DMS153 treated with DMSO at 0.1 percent for 48 hours (cell line): Measurements from ENCODE around the gene MRC2.
"Not testable (repeated sequence)": the region's sequence is repeated elsewhere in the genome, so short reads cannot be mapped to it uniquely, and the experiment has no call there.

Experiments used
- DNase-seq: peaks from one replicate; lab custom pipeline; 2025; ENCODE audit not compliant: unreplicated experiment; lab: John Stamatoyannopoulos, UW

The MRC2 gene

DNA sequence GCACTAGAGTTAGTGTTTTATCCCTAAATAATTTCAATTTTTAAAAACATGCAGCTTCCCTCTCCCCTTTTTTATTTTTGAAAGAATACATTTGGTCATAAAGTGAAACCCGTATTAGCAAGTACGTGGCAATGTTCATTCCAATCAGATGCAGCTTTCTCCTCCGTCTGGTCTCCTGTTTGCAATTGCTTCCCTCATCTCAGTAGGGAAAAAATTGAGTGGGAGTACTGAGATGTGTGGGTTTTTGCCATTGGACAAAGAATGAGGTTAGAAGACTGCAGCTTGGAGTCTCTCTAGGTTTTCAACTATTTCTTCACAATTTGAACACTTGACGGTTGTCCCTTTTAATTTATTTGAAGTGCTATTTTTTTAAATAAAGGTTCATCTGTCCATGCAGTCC, 14.4 kb upstream of the MRC2 start:
- DNase-seq = not testable (repeated sequence)

DNA sequence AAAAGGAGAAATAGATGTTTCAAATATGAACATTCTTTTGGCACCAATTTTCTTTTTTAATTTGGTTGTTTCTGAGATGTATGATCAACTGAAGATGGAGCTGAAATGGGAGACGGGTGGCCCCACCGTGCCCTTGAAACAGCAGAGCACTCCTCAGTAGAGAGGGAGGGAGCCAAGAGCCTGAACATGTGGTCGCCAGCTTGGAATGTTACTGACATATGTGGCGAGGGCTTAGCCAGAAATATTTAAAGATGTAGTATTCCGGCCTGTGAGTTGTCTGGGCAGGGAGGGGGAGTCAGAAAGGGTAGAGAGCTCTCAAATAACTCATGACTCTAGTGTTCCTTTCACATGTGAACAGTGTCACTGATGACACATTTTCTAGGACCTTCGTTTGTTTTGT, 13.3 kb upstream of the MRC2 start:
- no peak for DNase-seq

DNA sequence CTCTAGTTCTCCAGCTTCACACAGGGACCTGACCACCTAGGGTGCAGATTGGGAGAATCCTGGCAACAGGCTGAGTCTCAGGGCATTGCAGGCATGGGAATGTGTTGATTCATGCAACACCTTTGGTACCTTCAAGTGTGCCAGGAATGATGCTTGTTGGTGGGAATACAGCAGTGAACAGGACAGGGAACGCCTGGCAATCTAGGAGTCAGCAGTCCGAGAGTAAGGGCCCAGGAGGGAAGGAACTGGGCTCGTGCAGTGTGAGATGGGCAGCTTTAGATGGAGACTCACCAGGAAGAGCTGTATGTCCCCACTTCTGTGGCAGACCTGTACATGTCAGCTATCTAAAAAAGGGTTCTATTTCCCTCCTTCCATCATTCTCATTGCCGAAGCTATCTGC, 12.0 kb upstream of the MRC2 start:
- DNase-seq = no peak

DNA sequence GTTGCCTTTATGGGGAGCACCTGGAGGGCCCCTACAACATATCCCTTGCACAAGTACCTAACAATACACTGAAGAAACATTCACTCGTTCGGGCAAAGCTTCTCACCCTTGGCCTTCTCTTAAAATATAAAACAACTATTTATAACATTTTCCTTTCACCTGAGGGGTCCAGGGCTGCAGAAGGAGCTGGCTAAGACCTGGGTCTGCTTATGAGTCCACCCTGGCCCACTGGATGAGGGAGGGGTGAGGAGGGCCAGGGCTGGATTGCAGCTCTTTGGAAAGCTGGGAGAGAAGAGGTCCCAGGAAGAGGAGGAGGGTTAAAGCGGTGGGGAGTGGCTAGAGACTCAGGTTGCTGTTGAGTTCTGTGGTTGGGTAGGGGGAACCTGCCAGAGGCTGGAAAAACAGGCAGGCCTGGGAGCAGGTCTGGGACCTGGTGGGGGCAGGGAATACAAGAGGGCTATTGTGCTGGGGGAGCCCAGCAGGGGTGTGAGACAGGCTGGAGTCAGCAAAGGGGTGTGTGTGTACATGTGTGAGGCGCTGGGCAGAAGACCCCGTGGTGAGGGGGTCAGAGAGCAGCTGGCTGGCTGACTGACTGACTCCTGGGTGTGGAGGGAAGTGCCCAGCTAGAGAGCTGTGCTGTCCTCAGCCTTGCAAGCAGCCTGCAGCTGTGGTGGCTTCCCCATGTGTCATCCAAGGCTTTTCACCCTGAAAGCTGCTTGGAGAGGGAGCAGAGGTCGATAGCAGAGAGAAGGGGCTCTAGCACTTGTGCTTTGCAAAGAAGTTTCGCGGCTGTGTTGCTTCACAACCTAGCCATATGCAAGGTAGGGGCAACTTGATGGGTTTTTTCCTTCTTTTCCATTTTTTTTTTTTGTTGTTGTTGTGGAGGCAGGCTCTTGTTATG, 10.2 kb upstream of the MRC2 start:
- DNase-seq = no peak

DNA sequence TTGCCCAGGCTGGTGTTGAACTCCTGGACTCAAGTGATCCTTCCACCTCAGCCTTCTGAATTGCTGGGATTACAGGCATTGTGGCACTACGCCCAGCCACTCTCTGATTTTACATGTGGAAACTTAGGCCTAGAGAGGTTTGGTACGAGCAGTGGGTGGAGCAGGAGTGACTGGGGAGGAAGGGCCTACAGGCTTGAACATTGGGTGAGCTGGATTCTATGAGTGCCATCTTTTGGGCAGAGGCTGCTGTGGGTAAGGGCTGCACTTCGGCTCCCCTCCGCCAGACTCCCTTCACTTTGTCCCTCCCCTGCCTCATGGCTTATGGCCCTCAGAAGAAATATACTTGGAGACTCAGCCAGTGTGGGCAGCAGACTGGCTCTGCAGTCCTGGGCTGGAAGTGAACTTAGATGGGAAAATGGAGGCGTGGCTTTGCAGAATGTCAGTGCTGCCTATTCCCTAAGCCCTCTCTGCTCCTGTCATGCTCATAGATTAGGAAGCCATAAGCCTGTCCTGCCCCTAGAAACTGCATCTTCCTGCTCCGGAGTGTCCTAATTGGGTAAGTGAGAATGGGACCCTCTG, 9.5 kb upstream of the MRC2 start:
- no peak for DNase-seq

DNA sequence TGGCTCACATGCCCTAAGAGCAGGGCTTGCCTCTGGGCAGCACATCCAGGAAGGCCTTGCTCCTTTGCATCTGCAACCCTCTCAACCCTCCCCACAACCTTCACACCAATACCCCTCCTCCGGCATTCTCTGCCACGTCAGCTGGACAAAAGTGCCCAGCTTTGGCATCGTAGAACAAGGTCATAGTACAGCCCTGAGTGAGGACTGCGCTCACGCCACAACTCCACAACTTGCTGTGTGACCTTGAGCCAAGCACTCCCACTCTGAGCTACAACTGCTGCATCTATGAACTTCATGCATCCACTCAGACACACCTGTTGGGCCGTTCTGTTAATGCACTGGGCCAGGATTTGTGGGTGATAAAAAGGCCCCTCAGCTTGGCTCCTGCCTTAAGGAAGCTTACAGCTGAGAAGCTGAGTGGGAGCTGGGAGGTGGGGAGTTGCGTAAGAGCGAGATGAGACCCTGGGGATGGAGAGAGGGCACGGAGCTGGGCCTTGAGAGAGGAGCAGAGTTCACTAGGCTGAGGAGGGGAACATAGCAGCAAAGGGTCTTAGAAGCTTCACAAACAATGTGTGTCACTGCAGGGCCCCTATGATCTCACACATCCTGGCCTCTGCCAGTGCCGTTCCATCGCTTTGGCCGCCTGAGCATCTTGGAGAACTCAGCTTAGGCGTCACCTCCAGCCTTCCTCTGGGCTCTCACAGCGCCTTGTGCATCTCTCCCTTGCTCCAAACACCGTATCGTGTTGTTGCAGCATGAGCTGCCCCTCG, 8.6 kb upstream of the MRC2 start:
- DNase-seq = no peak

DNA sequence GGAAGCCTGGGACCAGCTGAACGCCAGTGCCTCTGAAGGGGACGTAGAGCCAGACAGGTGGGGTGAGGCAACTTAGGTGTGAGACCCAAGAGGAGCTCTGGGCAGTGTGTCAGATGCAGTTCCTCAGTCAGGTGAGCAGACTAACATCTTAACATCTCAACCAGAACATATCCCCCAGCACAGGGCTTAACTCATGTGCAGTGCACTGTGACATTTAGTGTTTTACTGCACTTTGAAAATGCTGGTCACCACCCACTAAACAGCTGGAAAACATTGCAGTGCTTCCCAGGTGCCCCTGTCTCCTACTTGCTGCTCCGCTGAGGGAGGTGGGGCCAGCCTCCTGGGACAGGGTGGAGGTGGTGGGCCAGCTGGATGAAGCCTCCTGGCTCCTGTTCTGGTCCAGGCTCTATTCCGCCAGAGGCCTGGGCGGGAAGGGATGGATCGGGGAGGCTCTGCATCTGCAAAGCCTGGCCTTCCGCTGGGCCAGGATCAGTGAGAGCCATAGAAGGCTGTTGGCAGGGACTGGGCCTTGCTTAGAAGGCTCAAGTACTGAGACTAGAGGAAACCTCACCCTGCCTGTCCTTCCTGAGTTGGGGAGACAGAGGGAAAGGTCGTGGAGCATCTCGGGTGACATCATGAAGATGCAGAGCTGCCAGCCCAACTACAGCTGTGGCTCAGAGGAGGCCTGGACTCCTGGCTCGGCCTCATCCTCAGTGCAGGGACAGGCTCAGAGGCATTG, 7.9 kb upstream of the MRC2 start:
- no peak for DNase-seq

DNA sequence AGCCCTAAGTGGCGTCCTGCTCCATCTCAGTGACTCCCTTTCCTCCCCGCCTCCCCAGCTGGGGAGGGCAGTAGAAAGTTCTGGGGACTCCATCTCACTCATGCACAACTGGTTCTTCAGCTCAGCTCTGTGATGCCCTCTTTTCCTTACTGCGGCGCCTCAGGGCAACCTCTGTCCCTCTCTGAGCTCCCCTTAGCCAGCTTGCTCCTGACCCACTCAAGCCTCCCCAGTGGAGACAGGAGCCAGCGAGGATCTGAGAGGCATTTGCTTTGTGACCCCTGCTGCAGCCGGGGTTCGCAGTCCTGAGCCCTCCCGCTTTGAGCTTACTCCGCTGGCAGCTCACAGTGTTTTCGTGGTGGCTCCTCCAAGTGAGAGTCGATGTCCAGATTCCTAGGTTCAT, 6.2 kb upstream of the MRC2 start:
- no peak for DNase-seq

DNA sequence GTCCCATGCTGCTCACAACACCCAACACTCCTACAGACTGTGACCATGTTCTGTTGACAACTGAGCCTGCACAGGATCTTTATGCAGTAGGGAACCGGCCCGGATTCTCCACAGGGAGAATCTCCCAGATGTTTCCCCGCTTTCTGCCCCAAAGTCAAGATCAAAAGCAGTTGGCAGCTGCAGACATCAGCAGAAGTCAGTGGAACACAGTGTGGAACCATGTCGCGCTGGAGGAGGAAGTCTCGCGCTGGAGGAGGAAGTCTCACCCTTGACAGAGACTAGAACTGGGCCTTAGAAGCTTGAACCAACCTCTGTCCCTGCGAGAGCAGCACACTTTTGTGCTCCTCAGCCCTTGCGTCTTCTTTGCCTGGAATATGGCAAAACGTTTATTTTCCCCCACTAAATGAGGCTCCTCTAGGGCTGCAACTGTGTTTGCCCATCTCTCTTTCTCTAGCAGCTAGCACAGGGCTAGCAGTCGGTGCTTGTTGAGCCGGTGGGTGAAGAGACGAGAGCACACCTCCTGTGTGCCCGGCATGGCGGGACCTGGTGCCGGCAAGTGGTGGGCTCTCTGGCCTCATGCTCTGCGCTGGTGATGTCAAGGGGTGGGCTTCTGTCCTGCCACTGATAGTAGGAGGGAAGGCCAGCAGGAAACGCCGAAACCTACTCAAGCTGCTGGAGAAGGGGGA, 2.1 kb upstream of the MRC2 start:
- DNase-seq = no peak

DNA sequence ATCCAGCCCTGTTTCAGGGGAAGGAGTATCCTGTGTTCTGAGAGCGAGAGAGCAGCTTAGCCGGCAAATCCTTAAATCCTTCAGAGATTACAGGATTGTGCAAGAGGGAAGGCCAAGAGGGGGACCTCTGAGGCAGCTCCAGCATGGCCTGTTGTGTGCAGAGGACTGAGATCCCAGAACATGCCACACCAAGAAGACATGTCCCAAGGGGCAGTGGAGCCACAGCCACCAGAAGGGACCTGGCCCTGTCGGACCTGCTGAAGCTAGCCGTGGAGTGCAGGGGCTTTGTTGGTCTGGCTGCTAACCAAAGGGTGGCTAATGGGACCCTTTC, 1.6 kb upstream of the MRC2 start:
- no peak for DNase-seq

DNA sequence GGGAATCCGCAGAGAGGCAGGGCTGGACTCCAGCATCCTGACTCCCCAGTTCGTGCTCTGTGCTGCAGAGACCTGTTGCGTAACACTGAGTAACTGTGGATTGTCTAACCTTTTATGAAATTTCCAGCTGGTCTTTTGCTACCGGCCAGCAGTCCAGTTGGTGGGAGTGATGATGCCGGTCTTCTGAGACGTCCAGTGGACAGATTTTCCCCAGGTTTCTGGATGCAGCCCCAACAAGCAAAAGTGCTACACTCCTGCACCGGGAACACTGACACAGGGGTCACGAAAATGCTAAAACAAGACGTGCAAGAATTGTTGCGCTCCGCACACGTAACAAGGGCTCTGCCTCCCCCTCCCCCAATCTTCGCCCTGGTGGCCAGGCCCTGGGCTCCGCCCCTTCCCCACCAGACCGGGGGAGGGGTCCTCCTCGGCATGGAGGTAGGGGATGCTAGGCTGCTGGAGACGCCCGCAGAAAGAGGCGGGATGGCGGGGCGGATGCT, 701 bp upstream of the MRC2 start:
- DNase-seq = no peak

DNA sequence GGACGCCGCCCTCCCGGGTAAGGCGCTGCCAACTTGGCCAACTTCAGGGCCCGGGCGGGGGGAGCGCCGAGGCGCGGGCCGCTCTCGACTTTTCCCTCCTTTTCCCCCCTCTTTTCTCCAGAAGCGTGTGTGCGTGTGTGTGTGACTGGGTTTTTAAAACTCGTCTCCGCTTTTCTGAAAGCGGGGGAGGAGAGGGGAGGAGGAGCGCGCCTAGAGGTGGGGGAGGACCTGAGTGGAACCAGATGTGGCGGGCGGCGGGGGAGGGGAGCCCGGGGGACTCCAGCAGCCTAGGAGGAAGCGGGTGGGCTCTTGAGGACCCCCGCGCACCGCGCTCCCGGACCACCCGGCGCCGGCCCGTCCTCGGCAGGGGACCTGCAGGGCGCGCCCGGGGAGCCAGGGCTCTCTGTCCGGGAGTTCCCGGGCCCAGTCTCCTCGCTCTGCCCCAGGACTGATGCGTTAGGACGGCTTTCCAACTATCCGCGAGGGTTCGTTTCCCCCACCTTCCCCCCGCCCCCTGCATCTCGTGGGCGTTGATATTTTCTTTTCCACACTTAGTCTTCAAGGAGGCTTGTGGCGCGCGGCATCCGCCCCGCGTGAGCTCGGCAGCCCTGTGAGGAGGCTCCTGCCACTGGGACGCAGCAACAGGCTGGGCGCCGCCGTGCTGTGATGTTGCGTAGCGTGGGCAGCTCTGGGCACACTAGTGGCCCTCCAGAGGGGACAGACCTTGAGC, 599 bp downstream of the MRC2 start:
- no peak for DNase-seq

DNA sequence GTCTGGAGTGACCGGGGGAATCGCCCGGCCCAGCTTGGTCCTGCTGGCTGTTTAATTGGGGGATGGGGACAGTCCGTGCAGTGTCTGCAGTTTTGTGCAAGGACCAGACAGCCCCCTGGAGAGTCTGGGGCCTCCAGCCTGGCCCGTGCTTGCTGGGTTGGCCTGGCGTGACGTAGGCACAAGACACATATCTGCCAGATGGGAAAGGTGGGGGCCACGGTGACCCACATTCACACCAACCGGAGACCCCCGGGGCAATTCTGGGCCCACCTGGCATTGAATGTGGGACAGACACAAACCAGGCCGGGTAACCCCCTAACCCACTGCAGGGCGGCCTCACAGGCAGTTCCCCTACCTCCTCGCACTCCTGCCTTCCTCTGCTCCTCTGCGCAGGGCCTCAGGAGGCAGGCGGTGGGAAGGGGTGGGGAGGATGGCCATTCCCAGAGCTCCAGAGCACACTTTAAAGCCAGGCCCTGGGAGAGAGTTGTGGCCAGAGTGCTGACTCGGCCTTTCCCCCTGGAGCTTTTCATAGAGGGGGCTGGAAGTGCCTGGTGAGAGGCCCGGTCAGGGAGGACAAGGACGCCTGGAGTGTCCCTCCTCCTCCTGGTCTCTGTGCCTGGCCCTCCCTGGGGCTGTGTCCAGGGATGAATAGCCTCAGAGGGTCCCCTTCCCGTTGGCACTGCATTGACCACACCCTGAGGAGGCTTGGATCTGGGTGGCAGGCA, 1.5 kb downstream of the MRC2 start:
- DNase-seq = no peak

DNA sequence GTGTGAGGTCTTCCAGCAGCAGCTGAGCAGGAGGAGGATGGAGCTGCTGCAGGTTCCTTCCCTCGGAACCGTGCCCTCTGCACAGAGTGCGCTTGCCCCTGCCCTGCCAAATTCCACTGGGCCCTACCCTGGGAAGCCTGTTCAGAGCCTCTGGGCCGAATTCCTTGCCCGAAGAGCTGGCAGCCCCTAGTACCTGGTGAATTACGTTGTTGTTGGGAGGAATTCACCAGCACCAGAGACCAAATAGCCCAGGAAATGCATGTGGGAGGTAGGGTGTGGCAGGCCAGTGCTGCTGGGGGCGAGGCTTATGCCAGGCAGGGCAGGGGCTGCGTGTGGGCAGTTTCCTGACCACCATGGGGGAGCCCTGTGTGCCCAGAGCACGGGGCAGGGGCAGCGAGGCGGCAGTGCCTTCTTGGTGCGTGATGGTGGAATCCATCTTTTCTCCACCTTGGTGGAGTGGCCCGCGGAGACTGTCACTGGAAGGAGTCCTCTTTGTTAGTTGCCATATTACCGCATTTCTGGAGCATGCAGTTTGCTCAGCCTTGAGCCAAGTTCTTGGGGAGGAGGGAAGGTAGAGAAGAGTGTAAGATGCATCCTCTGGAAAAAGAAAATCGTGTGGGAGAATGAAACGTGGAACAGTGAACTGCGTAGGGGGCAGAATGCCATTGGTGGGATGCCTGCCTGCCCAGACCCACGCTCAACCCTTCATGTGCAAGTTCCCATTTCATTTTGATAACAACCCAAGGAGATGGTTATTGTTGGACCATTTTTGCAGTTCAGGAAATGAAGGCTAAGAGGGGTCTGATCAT, 2.3 kb downstream of the MRC2 start:
- DNase-seq = no peak

DNA sequence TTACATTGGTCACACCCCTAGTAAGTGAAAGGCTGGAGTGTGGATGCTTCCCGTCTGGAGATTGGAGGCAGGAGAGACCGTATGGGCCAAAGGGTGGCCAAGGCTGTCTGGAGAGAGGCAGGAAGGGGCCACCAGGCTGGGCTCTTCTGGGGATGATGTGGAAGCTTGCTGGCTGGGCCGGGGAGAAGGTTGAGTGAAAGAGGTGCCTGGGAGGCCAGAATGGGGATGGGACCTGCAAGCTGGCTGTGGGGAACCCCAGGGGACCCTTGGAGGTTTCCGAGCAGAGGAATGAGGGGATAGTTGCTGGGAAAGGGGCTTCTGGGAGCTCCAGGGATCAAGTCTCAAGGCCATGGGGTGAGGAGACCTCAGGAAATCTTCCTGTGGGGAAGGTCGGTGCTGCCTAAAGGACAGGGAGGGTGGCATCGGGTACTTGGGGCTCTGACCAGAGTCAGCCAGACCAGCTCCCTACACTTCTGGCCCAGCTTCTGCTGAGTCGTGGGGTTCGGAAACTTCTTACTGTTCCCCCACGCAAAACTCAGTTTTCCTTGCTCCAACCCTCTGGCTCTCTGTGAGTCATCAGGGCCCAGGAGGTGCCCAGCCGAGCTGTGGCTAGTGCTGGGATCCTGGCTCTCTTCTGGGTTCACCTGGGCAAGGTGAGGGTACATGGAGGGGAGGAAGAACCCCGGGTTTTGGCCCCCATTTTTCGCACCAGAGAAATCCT, 3.1 kb downstream of the MRC2 start:
- no peak for DNase-seq

DNA sequence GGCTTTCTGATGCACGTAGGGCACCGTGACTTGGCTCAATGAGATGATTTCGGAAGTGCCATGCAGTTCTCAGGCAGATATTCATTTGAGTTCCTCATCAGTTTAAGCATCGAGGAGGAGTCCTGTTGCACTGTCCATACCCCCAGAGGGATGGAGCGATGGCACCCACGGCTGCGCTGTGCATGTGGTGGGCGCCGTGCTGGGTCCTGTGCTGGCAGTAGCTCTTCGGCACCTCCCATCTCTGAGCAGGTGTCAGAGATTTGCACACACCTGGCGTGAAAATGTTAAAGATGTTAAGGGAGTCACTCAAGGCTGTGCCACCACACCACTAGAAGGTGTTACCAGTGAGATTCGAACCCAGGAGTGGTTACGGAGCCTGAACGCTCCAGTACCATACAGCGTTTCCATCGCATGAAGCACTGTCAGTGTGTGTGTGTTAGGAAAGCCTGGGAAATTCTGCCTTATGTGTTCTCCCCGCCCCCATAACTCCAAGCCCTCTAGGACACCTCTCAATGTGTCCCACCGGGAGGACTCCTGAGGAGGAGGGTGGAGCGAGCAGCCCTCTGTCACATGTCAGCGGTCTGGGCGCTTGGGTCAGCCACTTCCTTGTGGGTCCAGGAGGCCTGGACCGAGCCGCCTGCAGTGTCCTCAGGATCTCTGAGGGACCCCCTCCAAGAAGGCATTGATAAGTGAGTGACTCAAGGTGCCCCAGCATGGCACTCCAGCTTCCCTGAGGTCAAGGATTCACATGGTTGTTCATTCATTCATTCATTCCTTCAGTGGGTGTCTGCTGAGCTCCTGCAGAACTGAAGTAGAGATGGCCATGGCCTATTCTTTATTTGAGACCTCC, 3.8 kb downstream of the MRC2 start:
- no peak for DNase-seq
